GM21447 (cell line): ENCODE data around the gene IQSEC2.

ENCODE experiments used
- ATAC-seq: cut with Tn5 transposase; IDR thresholded peaks from one replicate; pipeline ENCODE4 v1.9.1; 2021; ENCODE audit not compliant: unreplicated experiment

Gene IQSEC2

GRCh38 chrX:53281321-53281822, at the start of gene IQSEC2:
Gene IQSEC2, minus strand, starts transcription at chrX:53281584.
- no peak for ATAC-seq

GRCh38 chrX:53330331-53330730, 48.9 kb upstream of the IQSEC2 start:
- no peak for ATAC-seq

- no peak for ATAC-seq
Observed at GRCh38 chrX:53324803-53325202, 43.4 kb upstream of the IQSEC2 start.

DNA sequence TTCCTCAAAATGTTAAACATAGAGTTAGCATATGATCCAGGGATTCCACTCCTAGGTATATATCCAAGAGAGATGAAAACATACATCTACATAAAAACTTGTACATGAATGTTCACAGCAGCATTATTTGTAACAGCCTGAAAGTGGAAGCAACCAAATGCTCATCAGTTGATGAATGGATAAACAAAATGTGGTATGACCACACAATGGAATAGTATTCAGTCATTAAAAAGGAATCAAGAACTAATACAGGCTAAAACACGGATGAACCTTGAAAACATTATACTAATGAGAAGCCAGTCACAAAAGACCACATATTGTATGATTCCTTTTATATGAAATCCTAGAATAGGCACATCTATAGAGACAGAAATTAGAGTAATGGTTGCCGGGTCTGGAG, 42.7 kb upstream of the IQSEC2 start:
- ATAC-seq: no peak

DNA sequence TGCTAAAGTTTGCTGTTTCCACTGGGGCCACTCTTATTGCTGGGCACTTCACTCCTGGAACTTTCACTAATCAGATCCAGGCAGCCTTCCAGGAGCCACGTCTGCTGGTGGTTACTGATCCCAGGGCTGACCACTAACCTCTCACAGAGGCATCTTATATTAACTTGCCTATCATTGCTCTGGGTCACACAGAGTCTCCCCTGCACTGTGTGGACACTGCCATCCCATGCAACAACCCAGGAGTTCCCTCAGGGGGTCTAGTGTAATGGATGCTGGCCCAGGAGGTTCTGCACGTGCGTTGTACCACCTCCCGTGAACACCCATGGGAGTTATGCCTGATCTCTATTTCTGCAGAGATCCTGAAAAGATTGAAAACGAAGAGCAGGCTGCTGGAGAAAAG, 41.8 kb upstream of the IQSEC2 start:
- no peak for ATAC-seq

- ATAC-seq: no peak
Observed at GRCh38 chrX:53321943-53322497, 40.6 kb upstream of the IQSEC2 start.

DNA sequence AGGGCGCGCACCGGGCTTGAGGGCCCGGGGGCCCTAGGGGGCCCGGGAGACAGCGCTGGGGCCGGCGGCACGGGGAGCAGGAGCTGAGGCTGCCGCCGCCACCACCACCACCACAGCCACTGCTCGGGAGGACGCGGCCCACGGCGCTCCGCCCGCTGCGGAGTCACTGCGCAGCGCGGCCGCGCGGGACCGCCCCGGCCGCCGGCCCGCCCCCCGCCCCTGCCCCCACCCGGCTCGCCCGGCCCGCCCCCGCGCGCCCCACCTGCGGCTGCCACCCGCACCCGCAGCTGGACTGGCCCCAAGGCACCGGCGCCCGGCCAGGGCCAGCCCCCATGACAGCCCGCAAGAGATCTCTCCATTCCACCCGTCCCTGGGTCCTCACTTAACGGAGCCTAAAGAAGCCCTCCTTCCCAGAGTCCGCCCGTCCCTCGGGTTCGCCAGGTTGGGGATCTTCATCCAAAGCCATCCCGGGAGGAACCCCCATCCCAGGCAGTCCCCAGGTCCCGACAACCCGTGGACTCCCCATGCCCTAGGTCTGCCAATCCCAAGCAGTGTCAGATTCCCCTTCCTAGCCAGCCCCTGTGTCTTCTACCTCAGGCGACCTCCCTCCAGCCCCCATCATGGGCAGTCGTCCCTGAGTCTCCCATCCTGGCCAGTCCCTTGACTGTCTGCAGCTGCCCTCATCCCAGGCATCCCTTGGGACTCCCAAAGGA, 40.0 kb upstream of the IQSEC2 start:
- no peak for ATAC-seq

DNA sequence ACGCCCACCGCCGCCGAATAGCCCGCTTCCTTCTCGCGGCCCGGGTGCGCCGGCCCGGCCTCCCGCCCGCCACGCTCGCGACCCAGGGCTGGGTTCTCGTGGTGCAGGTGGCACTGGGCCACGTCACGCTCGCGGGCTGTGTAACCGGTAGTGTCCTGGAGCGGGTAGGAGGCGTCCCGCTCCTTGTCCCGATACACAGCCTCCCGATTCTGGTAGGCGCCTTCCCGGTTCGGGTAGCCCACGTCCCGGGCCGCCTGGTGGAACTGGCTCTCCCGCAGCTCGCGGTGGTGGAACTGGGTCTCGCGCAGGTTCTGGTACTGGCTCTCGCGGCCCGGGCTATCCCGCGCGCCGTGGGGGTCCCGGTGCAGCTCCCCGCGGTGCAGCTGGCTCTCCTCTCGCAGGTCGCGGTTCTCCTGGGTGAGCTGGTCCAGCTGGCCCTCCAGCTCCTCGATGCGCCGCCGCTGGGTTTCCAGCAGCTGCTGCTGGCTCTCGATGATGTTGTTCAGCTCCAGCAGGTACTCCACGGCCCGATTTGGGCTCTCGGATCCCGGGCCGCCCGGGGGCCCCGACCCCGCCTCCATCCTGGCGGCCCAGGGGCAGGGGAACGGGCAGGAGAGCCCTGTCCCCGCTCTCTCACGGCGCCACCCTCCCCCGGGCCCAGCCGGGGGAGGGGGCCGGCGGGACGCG, 39.3 kb upstream of the IQSEC2 start:
- no peak for ATAC-seq

GRCh38 chrX:53319614-53320542, 38.5 kb upstream of the IQSEC2 start:
- no peak for ATAC-seq

DNA sequence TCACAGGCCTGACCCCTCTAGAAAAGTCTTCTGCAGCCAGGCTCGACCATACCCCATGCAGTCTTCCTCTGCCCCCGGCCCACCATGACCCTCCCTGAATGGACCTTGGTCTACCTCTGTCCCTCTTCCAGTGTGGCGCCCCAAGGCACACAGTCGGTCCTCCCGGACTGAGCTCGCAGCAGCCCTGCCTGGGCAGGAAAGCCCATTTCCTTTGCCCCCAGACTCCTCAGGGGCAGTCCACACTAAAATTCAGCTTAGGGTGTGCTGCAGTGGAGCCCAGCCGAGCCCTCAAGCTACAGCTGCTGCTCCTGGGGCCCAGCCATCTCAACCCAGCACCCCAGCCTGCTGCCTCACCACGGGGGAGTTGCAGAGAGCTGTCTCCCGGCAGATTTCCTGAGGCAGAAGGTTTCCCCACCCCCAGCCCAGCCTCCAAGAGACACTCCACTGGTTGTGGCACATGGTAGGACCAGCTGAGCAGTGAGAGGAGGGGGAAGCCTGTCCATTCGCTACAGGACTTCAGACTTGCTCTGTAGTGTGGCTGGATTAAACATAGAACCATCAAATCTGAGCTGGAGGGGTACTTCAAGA, 37.5 kb upstream of the IQSEC2 start:
- ATAC-seq: no peak

GRCh38 chrX:53317365-53318069, 36.1 kb upstream of the IQSEC2 start:
- peak; percentile 65 for ATAC-seq

DNA sequence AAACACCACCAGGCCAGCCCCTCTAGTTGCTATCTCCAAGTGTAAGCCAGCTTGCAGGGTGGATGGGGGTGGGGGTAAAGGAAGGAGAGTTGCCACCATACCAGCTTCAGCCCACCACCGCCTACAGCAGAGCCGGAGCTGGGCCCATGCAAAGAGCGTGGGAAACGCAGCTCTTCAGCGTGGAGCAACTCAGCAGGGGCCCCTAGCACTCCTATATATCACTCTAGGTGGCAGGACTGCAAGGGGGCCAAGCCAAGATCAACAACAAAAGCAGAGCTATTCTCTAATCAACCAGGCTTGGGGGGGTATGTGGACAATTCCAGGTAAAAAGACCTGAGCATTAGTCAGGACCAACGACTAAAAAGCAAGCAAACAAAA, 35.5 kb upstream of the IQSEC2 start:
- ATAC-seq: no peak

GRCh38 chrX:53316111-53316859, 34.9 kb upstream of the IQSEC2 start:
- no peak for ATAC-seq

DNA sequence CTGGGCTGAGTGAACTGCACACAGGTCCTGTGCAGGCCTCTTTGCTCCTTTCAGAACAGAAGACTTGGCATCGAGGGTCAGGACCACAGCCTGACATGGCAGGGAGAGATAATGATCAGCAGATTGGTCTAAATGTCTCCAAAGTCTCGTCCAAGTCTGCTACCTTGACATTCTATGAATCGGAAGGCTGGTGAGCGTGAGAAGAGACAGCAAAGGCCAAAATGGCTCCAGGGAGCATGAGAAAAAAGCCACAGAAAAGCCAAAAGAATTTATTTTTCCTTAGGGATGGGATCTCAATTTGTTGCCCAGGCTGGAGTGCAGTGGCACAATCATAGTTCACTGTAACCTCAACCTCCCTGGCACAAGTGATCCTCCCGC, 32.3 kb upstream of the IQSEC2 start:
- no peak for ATAC-seq

DNA sequence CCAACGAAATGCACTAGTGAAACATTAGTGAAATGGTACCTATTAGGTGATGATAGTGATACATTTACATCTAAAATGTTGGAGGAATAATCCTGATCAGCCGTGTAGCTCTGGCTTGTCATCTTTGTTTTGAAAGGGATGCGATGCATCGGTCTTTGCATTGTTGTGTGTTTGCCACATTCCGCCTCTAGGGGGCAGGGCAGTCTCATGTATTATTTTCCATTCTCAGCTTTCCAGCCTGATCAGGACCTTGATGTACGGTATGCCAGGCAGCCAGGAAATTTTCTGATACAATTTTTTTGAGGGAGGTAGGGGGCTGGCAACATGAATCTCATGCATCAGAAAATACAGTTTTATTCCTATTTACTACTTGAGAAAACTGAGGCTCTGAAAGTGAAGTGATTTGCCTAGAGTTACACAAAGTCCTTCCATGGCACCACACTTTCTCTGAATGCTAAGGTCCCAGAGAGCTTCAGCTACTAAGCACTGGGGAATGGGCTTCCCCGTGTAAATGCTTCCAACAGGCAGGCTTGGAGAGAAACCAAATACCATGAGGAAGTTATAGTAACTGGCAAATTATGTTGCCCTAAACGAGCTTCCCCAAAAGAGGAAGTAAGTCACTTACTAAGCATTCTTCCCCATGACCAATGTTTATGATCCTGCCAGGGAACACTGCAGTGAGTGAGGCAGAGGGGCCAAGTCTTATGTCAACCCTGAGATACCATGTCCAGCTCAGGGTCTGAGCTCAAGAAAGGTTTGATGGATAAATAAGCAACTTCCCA, 31.8 kb upstream of the IQSEC2 start:
- no peak for ATAC-seq

- ATAC-seq: no peak
Observed at GRCh38 chrX:53309837-53310236, 28.5 kb upstream of the IQSEC2 start.

DNA sequence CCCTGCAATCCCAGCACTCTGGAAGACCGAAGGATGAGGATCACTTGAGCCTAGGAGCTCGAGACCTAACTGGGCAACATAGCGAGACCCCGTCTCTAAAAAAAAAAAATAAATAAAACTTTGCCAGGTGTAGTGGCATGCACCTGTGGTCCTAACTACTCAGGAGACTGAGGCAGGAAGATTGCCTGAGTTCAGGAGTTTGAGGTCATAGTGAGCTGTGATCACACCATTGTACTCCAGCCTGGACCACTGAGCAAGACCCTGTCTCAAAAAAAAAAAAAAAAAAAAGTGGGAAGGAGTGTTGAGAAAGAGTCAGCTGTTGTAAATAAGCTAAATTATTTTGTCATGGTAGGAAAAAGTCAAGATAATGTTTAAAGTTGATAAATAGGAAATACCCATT, 27.5 kb upstream of the IQSEC2 start:
- ATAC-seq: no peak

GRCh38 chrX:53305996-53306937, 24.9 kb upstream of the IQSEC2 start:
- ATAC-seq: no peak
